Middle frontal gyrus (tissue), 1 donor: ENCODE measurements around the gene HBG2.
"Not testable (repeated sequence)": the region's sequence is repeated elsewhere in the genome, so short reads cannot be mapped to it uniquely, and the experiment has no call there.

Source experiments
- DNase-seq: peaks from one replicate; pipeline ENCODE4 v3.0.0-alpha.2; 2015; ENCODE audit warnings: low spot score; ENCODE audit errors: extremely low spot score

The HBG2 gene

GRCh38 chr11:5250543-5251204 lies 3.9 kb downstream of the HBG2 start:
- DNase-seq: no peak

- DNase-seq: not testable (repeated sequence)
These were observed 4.7 kb downstream of the HBG2 start, which contains the start of gene HBG1 for GRCh38 chr11:5249807-5250396. Gene HBG1 (minus strand): TSS chr11:5249857. CDS start chr11:5249804, 53 bp downstream.

GRCh38 chr11:5248498-5248897 lies 6.1 kb downstream of the HBG2 start:
- DNase-seq: not testable (repeated sequence)

- DNase-seq: no peak
These were observed 6.9 kb downstream of the HBG2 start for GRCh38 chr11:5247472-5248192.

GRCh38 chr11:5246772-5247471 lies 7.7 kb downstream of the HBG2 start:
- no peak for DNase-seq

GRCh38 chr11:5245155-5245554 lies 9.4 kb downstream of the HBG2 start:
- no peak for DNase-seq

GRCh38 chr11:5243816-5244180 lies 10.8 kb downstream of the HBG2 start:
- no peak for DNase-seq

GRCh38 chr11:5242933-5243815 lies 11.4 kb downstream of the HBG2 start:
- no peak for DNase-seq

GRCh38 chr11:5242208-5242607 lies 12.4 kb downstream of the HBG2 start:
- no peak for DNase-seq

GRCh38 chr11:5241458-5241857 lies 13.1 kb downstream of the HBG2 start:
- no peak for DNase-seq

GRCh38 chr11:5240458-5240857 lies 14.1 kb downstream of the HBG2 start:
- no peak for DNase-seq

GRCh38 chr11:5240056-5240455 lies 14.5 kb downstream of the HBG2 start:
- DNase-seq: no peak

- DNase-seq: no peak
These were observed 15.5 kb downstream of the HBG2 start for GRCh38 chr11:5239046-5239445.

- DNase-seq: no peak
These were observed 16.1 kb downstream of the HBG2 start for GRCh38 chr11:5238486-5238885.

- DNase-seq: no peak
These were observed 17.2 kb downstream of the HBG2 start for GRCh38 chr11:5237420-5237819.

- DNase-seq: no peak
These were observed 19.1 kb downstream of the HBG2 start for GRCh38 chr11:5235364-5236095.

- DNase-seq: no peak
These were observed 20.2 kb downstream of the HBG2 start, which contains the start of gene HBD for GRCh38 chr11:5234381-5234834. Gene HBD (minus strand): TSS chr11:5234483. CDS start chr11:5234433, 50 bp downstream.

GRCh38 chr11:5233307-5233706 lies 21.3 kb downstream of the HBG2 start:
- DNase-seq: no peak

- DNase-seq: no peak
These were observed 21.8 kb downstream of the HBG2 start for GRCh38 chr11:5232821-5233220.

GRCh38 chr11:5232176-5232575 lies 22.4 kb downstream of the HBG2 start:
- DNase-seq: no peak
